Stimulated activated CD4-positive, alpha-beta T cell treated with anti-CD3 and anti-CD28 coated beads, TNF-alpha, amount 100 ng/mL, for 4 hours (primary cell): ENCODE measurements around the gene JUN.
A peak's percentile ranks its signal among the peaks of the same experiment; 100 is the strongest.

ENCODE experiments used
- DNase-seq, 3 experiments: peaks; one replicate each; pipeline ENCODE4 v3.0.0-alpha.2; 2020; ENCODE audit warnings: low read depth in 3 of 3

The JUN gene

GRCh38 chr1:58783993-58784757 lies at the start of gene JUN:
Gene JUN, minus strand, starts transcription at chr1:58784047. Its CDS starts 977 bp downstream, at chr1:58783070.
- DNase-seq, result peak; percentile 93 to 98 (median 97)

DNA sequence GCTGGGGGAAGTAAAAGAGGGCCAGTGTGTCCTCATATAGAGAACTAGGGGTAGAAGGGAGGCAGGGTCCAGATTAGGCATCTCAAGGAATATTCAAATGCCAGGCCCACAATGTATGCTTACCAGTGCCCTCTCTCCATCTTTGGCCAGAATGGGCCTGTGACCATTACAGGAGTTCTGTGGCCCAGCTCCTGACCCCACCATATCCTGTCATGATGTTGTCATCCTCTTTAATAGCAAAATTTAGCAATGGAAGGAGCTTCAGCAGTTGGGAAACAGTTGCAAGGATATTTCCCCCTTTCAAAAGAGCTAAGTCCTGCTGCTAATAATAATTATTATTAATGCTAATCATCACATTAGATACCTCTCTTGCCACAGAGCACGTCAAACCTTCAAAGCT lies 49.3 kb upstream of the JUN start:
- DNase-seq, result no peak

- no peak for DNase-seq
Observed at GRCh38 chr1:58830291-58830690, 46.4 kb upstream of the JUN start.

DNA sequence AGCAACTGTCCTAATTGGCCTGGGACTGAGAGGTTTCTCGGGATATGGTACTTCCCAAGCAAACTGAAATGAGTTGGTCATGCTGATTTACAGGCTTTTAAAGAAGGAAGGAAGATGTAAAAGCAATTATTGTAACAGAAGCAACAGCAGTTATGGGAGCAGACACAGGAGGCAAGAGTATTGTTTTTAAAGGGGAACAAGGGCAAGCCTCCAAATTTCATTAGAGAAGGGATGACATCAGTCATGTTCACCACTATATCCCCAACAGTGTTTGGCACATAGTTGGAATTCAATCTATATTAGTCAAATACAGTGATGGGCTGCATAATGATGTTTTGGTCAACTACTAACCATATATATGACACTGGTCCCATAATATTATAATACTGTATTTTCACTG lies 46.0 kb upstream of the JUN start:
- no peak for DNase-seq

- no peak for DNase-seq
Observed at GRCh38 chr1:58827298-58827697, 43.5 kb upstream of the JUN start.

- DNase-seq, result no peak
Observed at GRCh38 chr1:58824753-58825389, 41.0 kb upstream of the JUN start.

DNA sequence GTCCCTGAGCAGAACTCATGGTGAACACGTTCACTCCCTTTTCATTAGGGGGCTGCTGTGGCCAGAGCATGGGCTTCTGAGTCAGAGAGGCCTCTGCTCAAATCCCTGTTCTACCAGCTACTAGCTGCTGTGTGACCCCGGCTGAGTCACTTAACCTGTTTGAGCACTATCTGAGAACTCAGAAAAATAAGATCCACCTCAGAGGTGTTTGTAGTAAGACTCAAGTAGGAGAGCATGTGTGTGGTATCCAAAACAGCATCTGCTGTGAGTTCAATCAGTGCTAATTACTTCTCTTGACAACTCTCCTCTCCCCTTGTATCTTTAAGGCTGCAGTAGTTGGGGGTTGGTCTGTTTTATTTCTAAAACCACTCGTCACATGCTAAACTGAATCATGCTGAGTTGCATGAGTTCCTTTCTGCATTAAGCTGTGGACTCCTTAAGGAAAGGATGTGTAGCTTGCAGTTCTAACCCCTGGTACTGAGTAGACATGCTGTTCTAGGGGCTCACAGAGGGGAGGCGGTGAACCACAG lies 39.7 kb upstream of the JUN start:
- DNase-seq, result no peak

DNA sequence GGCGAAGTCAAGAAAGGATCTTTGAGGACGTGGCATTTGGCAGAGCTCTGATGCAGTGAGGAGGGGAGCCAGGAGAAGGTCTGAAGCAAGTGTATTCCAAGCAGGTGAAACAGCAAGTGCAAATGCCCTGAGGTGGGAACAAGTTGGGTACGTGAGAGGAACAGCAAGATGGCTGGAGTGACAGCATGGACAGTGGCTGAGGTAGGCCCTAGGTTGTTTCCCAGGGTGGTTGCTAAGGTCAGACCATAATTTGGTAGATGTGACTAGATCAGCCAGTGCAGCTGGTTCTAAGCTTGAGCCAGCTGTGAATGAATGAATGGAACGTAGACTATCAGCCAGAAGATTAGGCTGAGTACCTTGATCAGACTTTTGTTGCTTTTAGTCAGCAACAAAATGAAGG lies 37.5 kb upstream of the JUN start:
- DNase-seq, result no peak

- no peak for DNase-seq
Observed at GRCh38 chr1:58818976-58819375, 35.1 kb upstream of the JUN start.

- no peak for DNase-seq
Observed at GRCh38 chr1:58818075-58818474, 34.2 kb upstream of the JUN start.

DNA sequence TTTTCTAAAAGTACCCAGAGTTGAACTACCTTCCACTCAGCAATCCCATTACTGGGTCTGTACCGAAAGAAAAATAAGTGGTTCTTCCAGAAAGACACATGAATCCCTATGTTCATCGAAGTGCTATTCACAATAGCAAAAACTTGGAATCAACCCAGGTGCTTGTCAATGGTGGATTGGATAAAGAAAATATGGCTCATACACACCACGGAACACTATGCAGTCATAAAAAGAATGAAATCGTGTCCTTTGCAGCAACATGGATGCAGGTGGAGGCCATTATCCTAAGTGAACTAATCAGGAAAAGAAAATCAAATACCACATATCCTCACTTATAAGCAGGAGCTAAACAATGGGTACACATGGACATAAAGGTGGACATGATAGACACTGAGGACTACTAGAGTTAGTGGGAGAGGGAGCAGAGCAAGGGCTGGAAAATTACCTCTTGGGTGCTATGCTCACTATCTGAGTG lies 32.9 kb upstream of the JUN start:
- no peak for DNase-seq

DNA sequence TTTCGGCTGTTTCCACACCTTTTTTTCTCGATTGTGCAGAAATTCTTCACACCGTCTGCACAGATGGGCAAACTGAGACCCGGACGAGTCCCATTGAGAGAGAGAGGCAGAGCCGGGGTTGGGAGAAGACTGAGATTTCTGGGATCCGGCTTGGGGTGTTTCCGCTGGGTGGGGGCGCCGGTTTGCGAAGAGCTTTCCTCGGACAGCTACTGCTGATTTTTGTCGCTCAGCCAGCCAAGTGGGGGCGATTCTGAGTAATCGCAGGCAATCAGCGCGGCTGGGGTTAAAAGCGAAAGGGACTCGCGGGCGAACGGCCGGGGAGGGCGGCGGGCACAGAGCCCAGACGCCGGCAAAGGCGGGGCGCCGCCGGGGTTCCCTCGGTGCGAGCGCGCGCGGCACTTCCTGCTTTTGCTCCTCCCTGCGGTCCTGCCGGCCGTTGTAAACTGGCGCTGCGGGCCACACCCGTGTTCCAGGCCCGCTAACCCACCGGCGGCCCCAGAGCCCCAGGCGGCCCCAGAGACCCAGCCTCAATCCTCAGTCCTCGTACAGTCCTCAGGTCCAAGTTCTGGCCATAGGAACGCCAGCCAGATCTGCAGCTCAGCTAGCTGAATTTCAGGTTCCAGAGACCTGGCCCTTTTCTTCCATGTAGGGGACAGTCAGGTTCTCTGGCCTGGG lies 32.4 kb upstream of the JUN start:
- DNase-seq, result peak; percentile 53 to 70 (median 65)

DNA sequence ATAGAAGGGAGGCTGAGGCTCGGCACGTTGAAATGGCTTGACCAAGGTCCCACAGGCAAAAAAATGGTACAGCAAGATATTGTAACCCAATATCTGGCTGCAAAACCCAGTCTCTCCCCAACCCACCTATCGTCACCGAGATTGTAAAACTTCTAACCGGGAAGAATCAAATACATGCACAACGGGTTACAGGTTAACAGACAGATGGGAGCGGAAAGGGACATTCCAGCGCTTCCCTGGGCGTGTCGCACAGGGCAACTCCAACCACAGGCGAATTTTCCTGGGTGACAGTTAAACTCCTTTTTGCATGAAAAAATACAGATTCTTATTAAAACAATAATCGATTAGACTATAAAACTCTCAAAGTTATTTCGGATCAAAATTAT lies 31.8 kb upstream of the JUN start:
- no peak for DNase-seq

GRCh38 chr1:58815069-58815685 lies 31.3 kb upstream of the JUN start:
- DNase-seq, result peak; percentile 15 to 20 (median 18)

DNA sequence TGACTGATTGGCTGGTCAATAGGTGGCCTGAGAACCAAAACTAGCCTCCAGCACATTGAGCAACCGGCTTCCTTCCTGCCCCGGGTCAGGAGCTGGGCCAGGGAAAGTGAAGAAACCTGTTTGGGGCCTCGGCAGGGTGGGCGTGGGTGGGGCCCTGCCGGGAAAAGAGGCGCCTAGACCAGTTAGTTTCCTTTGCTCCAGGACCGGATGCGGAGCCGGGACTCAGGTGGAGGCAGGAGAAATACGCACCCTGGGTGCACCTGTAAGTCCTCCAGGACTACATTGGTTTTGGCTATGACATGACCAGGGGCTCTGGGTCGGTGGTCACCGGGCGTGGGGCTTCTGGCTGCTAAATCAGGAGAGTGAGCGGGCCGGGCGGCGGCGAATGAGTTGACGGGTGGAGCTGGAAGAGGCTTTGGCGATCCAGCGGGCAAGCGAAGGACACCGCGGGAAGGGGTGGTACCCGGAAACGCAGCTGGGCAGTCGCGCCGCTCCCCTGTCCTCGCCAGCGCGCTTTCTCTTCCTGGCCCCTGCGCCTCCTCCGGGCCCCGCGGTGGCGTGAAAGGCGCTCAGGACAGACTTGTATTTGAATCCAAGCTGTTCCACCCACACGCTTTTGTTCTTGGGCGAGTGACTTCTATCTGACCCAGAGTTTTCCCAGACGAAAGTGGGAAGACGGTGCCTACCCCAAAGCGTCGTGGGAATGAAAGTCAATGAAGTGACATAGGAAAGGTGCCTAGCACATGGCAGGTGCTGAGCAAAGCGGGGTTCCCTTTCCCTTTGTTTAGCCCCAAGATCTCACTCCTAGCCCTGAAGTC lies 30.6 kb upstream of the JUN start:
- no peak for DNase-seq

- no peak for DNase-seq
Observed at GRCh38 chr1:58813801-58814200, 30.0 kb upstream of the JUN start.

GRCh38 chr1:58813361-58813760 lies 29.5 kb upstream of the JUN start:
- no peak for DNase-seq

DNA sequence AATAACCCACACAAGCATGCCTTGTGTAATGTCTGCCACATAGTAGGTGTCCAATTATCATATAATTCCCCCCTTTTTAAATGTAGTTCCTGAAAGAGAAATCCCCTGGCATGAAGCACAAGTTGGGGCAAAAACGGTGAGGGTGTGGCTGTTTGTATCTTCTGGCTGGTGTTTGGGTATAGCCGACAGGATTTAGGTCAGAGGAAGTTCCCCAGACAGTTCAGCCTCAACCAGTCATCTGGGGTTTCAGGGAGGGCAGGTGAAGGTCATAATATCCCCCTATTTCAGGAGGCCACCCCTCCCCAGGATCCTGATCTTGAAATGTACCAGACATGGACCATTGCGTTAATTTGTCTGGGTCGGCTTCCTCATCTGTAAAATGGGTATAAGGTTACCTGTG lies 29.1 kb upstream of the JUN start:
- peak in 1 of 3 experiments; percentile 32 for DNase-seq

GRCh38 chr1:58812468-58812867 lies 28.6 kb upstream of the JUN start:
- DNase-seq, result no peak

DNA sequence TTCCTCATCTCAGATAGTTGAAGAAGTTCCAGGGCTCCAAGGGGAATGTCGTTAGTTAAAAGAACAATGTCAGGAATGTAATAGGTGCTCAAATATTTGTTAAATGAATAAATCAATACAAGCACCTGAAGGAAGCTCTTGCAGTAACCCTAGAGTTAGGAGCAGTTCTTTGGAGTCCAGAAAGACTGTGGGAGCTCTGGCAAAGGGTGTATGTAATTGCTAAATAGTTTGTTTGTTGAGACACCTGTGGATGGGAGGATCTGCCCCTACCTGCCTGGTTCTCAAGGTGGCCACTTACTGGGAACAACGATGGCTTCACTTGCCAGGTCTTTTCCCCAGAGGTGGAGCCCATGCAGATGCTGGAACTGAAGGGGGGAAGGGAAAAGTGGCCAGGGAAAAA lies 27.5 kb upstream of the JUN start:
- no peak for DNase-seq

- DNase-seq, result no peak
Observed at GRCh38 chr1:58809325-58810010, 25.6 kb upstream of the JUN start.
